CD14-positive monocyte (primary cell): ENCODE results near the gene C1orf56. TPM values are rescaled to one million over a fixed set of nuclear protein-coding genes. Genes with fewer than 3 reads are reported as not detected.

Source experiments
- DNase-seq, 3 donors: peaks; one replicate each; pipeline ENCODE4 v3.0.0-alpha.2; 2011 to 2022
- H2AFZ ChIP-seq: 2 replicates; pipeline ENCODE4 v1.6.0; 2012; ENCODE audit warnings: mild to moderate bottlenecking, low read depth, low read length, inconsistent platforms; ENCODE audit not compliant: insufficient read depth, poor library complexity, severe bottlenecking
- H3K27ac ChIP-seq, 2 donors: 1 replicate in 1 of 2; 2 replicates in 1 of 2; pipeline ENCODE4 v1.5.1; 2012 to 2013; ENCODE audit warnings: low read length in 2 of 2, control low read depth in 1 of 2, inconsistent platforms in 1 of 2, low read depth in 1 of 2, mild to moderate bottlenecking in 1 of 2
- H3K27me3 ChIP-seq, 2 donors: one replicate each; pipeline versions ENCODE4 v1.6.0 to v1.6.1; 2011 to 2013; ENCODE audit warnings: low read length in 2 of 2; ENCODE audit not compliant: control insufficient read depth in 2 of 2, insufficient read depth in 2 of 2
- H3K36me3 ChIP-seq, 2 donors: replicated peaks in 1 of 2; 1 replicate in 1 of 2; 2 replicates in 1 of 2; pipeline versions ENCODE4 v1.5.1 to v1.6.1; 2012 to 2013; ENCODE audit warnings: low read length in 2 of 2, control low read depth in 1 of 2, inconsistent platforms in 1 of 2, mild to moderate bottlenecking in 1 of 2; ENCODE audit not compliant: insufficient read depth in 2 of 2, control insufficient read depth in 1 of 2
- H3K4me1 ChIP-seq, 2 donors: 1 replicate in 1 of 2; 2 replicates in 1 of 2; pipeline versions ENCODE4 v1.5.1 to v1.6.1; 2012 to 2013; ENCODE audit warnings: low read length in 2 of 2, control low read depth in 1 of 2, inconsistent platforms in 1 of 2, mild to moderate bottlenecking in 1 of 2, moderate library complexity in 1 of 2; ENCODE audit not compliant: insufficient read depth in 2 of 2, control insufficient read depth in 1 of 2
- H3K4me2 ChIP-seq: replicated peaks from 2 replicates; pipeline ENCODE3; 2012; ENCODE audit warnings: low read length, moderate library complexity, mild to moderate bottlenecking; ENCODE audit not compliant: poor library complexity, severe bottlenecking; ENCODE audit errors: extremely low read depth
- H3K4me3 ChIP-seq, 3 experiments: fragments of 200-600 bp in 1 of 3; sonication (generic) in 1 of 3; replicated peaks in 1 of 3; 1 replicate in 2 of 3; 2 replicates in 1 of 3; pipeline ENCODE4 v1.5.1; 2011 to 2013; ENCODE audit warnings: low read length in 3 of 3, mild to moderate bottlenecking in 3 of 3, control low read depth in 2 of 3, low read depth in 2 of 3, inconsistent platforms in 1 of 3, moderate library complexity in 1 of 3
- H3K79me2 ChIP-seq: 2 replicates; pipeline ENCODE4 v1.6.0; 2012; ENCODE audit warnings: mild to moderate bottlenecking, control low read depth, inconsistent platforms, low read length, moderate library complexity; ENCODE audit not compliant: insufficient read depth
- H3K9ac ChIP-seq: 2 replicates; pipeline ENCODE4 v1.6.0; 2017; ENCODE audit warnings: low read length, mild to moderate bottlenecking; ENCODE audit not compliant: insufficient read depth, poor library complexity, severe bottlenecking
- H3K9me3 ChIP-seq, 2 donors: replicated peaks in 1 of 2; 1 replicate in 1 of 2; 2 replicates in 1 of 2; pipeline versions ENCODE4 v1.5.1 to v1.6.1; 2012 to 2013; ENCODE audit warnings: low read length in 2 of 2, control low read depth in 1 of 2; ENCODE audit not compliant: control insufficient read depth in 1 of 2, insufficient read depth in 1 of 2
- H4K20me1 ChIP-seq: 2 replicates; pipeline ENCODE4 v1.6.0; 2012; ENCODE audit warnings: mild to moderate bottlenecking, low read length, control low read depth, moderate library complexity; ENCODE audit not compliant: insufficient read depth
- H3K27ac Mint-ChIP-seq, 7 donors: one replicate each; pipeline ENCODE4 v1.8.0; 2020; ENCODE audit warnings: mild to moderate bottlenecking in 7 of 7, mixed read lengths in 7 of 7, moderate library complexity in 6 of 7, inconsistent platforms in 2 of 7
- H3K27me3 Mint-ChIP-seq, 3 donors: one replicate each; pipeline ENCODE4 v1.8.0; 2021 to 2022; ENCODE audit warnings: low read depth in 3 of 3, mild to moderate bottlenecking in 3 of 3, mixed read lengths in 3 of 3, moderate library complexity in 3 of 3, inconsistent platforms in 1 of 3
- H3K36me3 Mint-ChIP-seq, 2 donors: one replicate each; pipeline ENCODE4 v1.8.0; 2020; ENCODE audit warnings: mixed read lengths in 2 of 2, inconsistent platforms in 1 of 2, mild to moderate bottlenecking in 1 of 2
- H3K4me1 Mint-ChIP-seq: one replicate; pipeline ENCODE4 v1.8.0; 2020; ENCODE audit warnings: mild to moderate bottlenecking, mixed read lengths
- H3K4me3 Mint-ChIP-seq, 2 donors: one replicate each; pipeline ENCODE4 v1.8.0; 2020; ENCODE audit warnings: mild to moderate bottlenecking in 2 of 2, mixed read lengths in 2 of 2, moderate library complexity in 1 of 2
- H3K9me3 Mint-ChIP-seq, 7 donors: one replicate each; pipeline ENCODE4 v1.8.0; 2020 to 2022; ENCODE audit warnings: mixed read lengths in 7 of 7, mild to moderate bottlenecking in 6 of 7, moderate library complexity in 6 of 7, inconsistent platforms in 2 of 7
- WGBS: methylation state at CpG from one replicate; pipeline ENCODE4 v1.1.5; 2013; ENCODE audit warnings: missing lambda C conversion rate; ENCODE audit not compliant: insufficient coverage; 5-methylcytosine and 5-hydroxymethylcytosine counted together
- intact Hi-C, 2 donors: fragments of 100-400 bp; cut with micrococcal nuclease; formaldehyde crosslinking; loops; one replicate each; pipeline versions ENCODE4 v1.15.0 to v1.15.1; 2023
- polyA plus RNA-seq, 3 donors: library from polyadenylated mRNA; depleted of rRNA in 1 of 3; unstranded in 2 of 3; stranded (reverse) in 1 of 3; fragments of 300-500 nt in 2 of 3; fragments of >200 nt in 1 of 3; fragmentation: Illumina TruSeq in 2 of 3; gene quantifications; 1 replicate in 2 of 3; 2 replicates in 1 of 3; pipeline ENCODE4 v1.2.3, GENCODE V29; 2012 to 2021
- TF ChIP-seq, protein P1 (sequence below): fragments of 200-600 bp; IDR thresholded peaks from one replicate; pipeline ENCODE4 v1.8.0; 2022; ENCODE audit warnings: antibody characterized with exemption, mild to moderate bottlenecking

Gene C1orf56
- polyA plus RNA-seq, 3 donors: 0.60 to 1.5 (median 0.62) TPM

DNA sequence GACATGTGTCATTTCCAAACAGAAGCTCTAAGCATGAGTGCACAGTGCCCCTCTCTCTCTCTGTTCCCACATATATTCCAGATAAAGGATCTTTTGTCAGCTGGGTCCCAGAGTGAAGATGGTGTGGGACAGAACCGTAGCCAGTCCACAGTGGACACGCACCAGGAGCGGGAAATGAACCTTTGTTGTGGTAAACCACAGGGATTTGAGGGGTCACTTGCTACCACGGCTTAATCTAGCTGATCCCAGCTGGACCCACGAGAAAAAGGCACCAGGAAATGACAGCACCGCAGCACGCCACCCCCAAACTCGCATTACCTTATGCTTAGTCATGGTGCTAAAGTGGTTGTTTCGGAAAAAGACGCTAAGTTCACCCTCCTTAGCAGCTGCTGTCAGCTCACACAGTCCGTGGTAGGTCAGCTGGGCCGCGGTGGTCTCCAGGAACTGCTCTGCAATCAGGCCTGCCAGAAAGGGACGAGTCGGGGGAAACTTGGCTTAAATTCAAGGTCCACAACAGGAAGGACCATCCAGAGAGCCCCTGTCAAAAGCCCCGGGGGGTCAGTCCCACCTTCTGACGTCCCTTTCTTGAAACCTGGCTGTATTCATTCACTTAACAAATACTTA lies 48.4 kb upstream of the C1orf56 start:
- H3K9me3 ChIP-seq: no peaks in the 10 kb centered on the region
- TF ChIP-seq, protein P1, sequence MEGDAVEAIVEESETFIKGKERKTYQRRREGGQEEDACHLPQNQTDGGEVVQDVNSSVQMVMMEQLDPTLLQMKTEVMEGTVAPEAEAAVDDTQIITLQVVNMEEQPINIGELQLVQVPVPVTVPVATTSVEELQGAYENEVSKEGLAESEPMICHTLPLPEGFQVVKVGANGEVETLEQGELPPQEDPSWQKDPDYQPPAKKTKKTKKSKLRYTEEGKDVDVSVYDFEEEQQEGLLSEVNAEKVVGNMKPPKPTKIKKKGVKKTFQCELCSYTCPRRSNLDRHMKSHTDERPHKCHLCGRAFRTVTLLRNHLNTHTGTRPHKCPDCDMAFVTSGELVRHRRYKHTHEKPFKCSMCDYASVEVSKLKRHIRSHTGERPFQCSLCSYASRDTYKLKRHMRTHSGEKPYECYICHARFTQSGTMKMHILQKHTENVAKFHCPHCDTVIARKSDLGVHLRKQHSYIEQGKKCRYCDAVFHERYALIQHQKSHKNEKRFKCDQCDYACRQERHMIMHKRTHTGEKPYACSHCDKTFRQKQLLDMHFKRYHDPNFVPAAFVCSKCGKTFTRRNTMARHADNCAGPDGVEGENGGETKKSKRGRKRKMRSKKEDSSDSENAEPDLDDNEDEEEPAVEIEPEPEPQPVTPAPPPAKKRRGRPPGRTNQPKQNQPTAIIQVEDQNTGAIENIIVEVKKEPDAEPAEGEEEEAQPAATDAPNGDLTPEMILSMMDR: no peak
- Mint-ChIP-seq H3K27me3 (peaks cover 2 to 3% (median 2%) of the 10 kb centered on the region in 3 donors), H3K27ac (peak overlapping the region; percentile 30 to 87 (median 77)), H3K36me3 (peaks cover 57 to 67% of the 10 kb centered on the region in 2 donors), H3K4me1 (peaks cover 59% of the 10 kb centered on the region), H3K4me3 (peak overlapping the region in 1 of 2 donors; percentile 45), H3K9me3 (peaks cover 0 to 3% (median 0%) of the 10 kb centered on the region in 7 donors)
- no peak overlapping the region for H3K9ac ChIP-seq
- H2AFZ ChIP-seq: no peak overlapping the region
- DNase-seq: peak in 2 of 3 donors; percentile 43 to 62
- H3K79me2 ChIP-seq: peaks cover 35% of the 10 kb centered on the region
- peak overlapping the region in 1 of 3 experiments; percentile 23 for H3K4me3 ChIP-seq
- peak overlapping the region; percentile 2 to 29 for H3K27ac ChIP-seq
- 4% methylated on average over 12 of the region's 17 CpGs for WGBS
- intact Hi-C loops: loop anchor here in 1 of 2 donors (5.0 kb wide), 1 partner anchor 237 kb away; no protein-coding TSS in a partner anchor
- H3K36me3 ChIP-seq: peaks cover 28 to 52% of the 10 kb centered on the region in 2 donors
- H3K4me1 ChIP-seq: peaks cover 54 to 55% of the 10 kb centered on the region in 2 donors
- H3K27me3 ChIP-seq: no peaks in the 10 kb centered on the region
- H4K20me1 ChIP-seq: peaks cover 23% of the 10 kb centered on the region
- H3K4me2 ChIP-seq: peak overlapping the region; percentile 19

DNA sequence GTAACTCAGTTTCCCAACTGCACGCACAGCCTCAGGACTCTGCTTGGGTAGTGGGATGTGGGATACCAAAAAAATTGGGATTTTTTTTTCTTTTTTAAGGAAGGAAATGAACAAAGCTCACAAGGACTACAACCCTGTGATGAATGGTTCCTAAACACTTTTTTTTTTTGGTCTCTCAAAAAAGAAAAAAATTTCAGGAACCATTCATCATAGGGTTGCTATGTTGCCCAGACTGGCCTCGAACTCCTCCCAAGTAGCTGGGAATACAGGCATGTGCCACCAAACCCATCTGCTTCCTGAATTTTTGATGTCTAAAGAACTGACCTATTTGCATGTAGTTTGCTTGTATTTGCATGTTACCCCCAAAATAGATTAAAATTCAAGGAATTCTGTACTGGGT lies 47.6 kb upstream of the C1orf56 start:
- Mint-ChIP-seq H3K36me3 (peaks cover 52 to 63% of the 10 kb centered on the region in 2 donors), H3K4me3 (no peak overlapping the region)
- intact Hi-C loops: loop anchor here (5.0 to 10.0 kb wide), 2 partner anchors 165 to 238 kb away; partner anchors contain the start of genes LYSMD1 (in 1 of the 2) and SCNM1 (in 1 of the 2)

More for the DNA sequence above, 47.6 kb upstream of the C1orf56 start:
- Mint-ChIP-seq H3K9me3 (peaks cover 0 to 3% (median 0%) of the 10 kb centered on the region in 7 donors), H3K27me3 (peaks cover 0 to 3% (median 2%) of the 10 kb centered on the region in 3 donors), H3K27ac (peak overlapping the region in 1 of 7 donors; percentile 61), H3K4me1 (peaks cover 66% of the 10 kb centered on the region)
- no peak for DNase-seq
- H3K36me3 ChIP-seq: peaks cover 28 to 48% of the 10 kb centered on the region in 2 donors
- peak overlapping the region in 1 of 3 experiments; percentile 23 for H3K4me3 ChIP-seq
- WGBS: no CpG with 5 or more reads among the region's 2 CpGs
- peak overlapping the region in 1 of 2 donors; percentile 29 for H3K27ac ChIP-seq
- TF ChIP-seq, protein P1: no peak
- H4K20me1 ChIP-seq: peaks cover 23% of the 10 kb centered on the region
- no peaks in the 10 kb centered on the region for H3K9me3 ChIP-seq
- H3K9ac ChIP-seq: no peak overlapping the region
- no peak overlapping the region for H2AFZ ChIP-seq
- peaks cover 43% of the 10 kb centered on the region for H3K79me2 ChIP-seq
- peaks cover 62% of the 10 kb centered on the region in 2 donors for H3K4me1 ChIP-seq
- H3K27me3 ChIP-seq: no peaks in the 10 kb centered on the region
- H3K4me2 ChIP-seq: peak overlapping the region; percentile 19
